ENCODE data around the gene CACNA1G.

DNA sequence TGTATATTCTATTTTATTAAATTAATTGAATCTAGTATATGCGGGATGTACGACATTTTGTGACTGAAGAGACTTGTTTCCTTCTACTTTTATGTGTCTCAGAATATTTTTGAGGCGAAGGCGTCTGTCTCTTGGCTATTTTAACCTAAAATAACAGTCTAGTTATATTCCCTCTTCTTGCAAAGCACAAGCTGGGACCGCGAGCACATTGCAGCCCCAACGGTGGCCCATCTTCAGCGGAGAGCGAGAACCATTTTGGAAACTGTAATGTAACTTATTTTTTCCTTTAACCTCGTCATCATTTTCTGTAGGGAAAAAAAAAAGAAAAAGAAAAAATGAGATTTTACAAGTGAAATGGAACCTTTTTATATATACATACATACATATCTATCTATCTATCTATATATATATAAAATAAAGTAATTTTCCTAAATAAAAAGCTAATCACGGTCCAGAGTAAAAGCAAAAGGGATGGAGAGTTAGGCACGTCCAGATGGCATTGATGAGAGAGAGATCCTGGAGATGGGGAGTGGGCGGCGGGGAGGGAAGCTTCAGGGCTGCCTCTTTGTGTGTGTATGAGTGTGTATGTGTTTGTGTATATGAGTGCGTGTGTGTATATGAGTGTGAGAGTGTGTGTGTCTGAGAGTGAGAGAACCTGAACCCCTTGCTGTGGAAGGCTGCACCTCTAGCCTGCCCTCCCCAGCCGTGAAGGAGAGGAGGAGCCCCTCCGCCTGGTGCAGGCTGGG lies 66.7 kb downstream of the CACNA1G start:
- TF ChIP-seq CTCF (conservative IDR thresholded peaks at IDR 0.05; ENCODE audit: low read length): no peak
- TF ChIP-seq EZH2phosphoT487 (IDR thresholded peaks at IDR 0.05; ENCODE audit: borderline replicate concordance, low read depth, low read length): no peak
